ENCODE results near the gene NABP1. TPM values are rescaled to one million over a fixed set of nuclear protein-coding genes. Genes with fewer than 3 reads are reported as not detected.
A peak's percentile ranks its signal among the peaks of the same experiment; 100 is the strongest.

The NABP1 gene
- total RNA-seq, 1 donor from 2014 or later = 48.6 TPM

- Histone ChIP-seq H3K27me3 (ENCODE audit: low read depth) (no peaks in the 10 kb centered on the region), H3K36me3 (peaks cover 34% of the 10 kb centered on the region), H3K4me1 (peaks cover 66% of the 10 kb centered on the region), H3K27ac (peak overlapping the region; percentile 97), H3K4me3 (peak overlapping the region; percentile 66), H3K9me3 (no peaks in the 10 kb centered on the region)
- no peak for TF ChIP-seq CTCF (IDR thresholded peaks at IDR 0.05)
- DNase-seq (no peak), ATAC-seq (no peak)
- intact Hi-C loops (cut with DNase I) = no loop called here
Measured at GRCh38 chr2:191679818-191680600, 2.1 kb downstream of the NABP1 start.

- intact Hi-C loops (cut with DNase I) = no loop called here
- ATAC-seq = no peak
Measured at GRCh38 chr2:191680639-191681038, 2.7 kb downstream of the NABP1 start.

GRCh38 chr2:191682126-191682525 is 4.2 kb downstream of the NABP1 start:
- H3K4me3 ChIP-seq = no peak overlapping the region
- intact Hi-C loops (cut with DNase I) = no loop called here
- no peak for TF ChIP-seq CTCF (IDR thresholded peaks at IDR 0.05)
- no peaks in the 10 kb centered on the region for H3K9me3 ChIP-seq
- H3K4me1 ChIP-seq = peaks cover 46% of the 10 kb centered on the region
- H3K27me3 ChIP-seq (ENCODE audit: low read depth) = no peaks in the 10 kb centered on the region
- H3K27ac ChIP-seq = no peak overlapping the region
- ATAC-seq (no peak), DNase-seq (no peak)
- peaks cover 51% of the 10 kb centered on the region for H3K36me3 ChIP-seq

More at GRCh38 chr2:191680639-191681038, 2.7 kb downstream of the NABP1 start:
- H3K4me3 ChIP-seq = peak overlapping the region; percentile 66
- H3K36me3 ChIP-seq = peaks cover 40% of the 10 kb centered on the region
- no peaks in the 10 kb centered on the region for H3K9me3 ChIP-seq
- H3K4me1 ChIP-seq = peaks cover 61% of the 10 kb centered on the region
- no peak for DNase-seq
- TF ChIP-seq CTCF (IDR thresholded peaks at IDR 0.05) = no peak
- peak overlapping the region; percentile 3 for H3K27ac ChIP-seq
- H3K27me3 ChIP-seq (ENCODE audit: low read depth) = no peaks in the 10 kb centered on the region

- H3K36me3 ChIP-seq = peaks cover 63% of the 10 kb centered on the region
- H3K4me1 ChIP-seq = peaks cover 30% of the 10 kb centered on the region
- H3K4me3 ChIP-seq = no peak overlapping the region
- no peaks in the 10 kb centered on the region for H3K27me3 ChIP-seq (ENCODE audit: low read depth)
- intact Hi-C loops (cut with DNase I) = loop anchor here (5.0 kb wide), 1 partner anchor 114 kb away; no protein-coding TSS in a partner anchor
- no peak overlapping the region for H3K27ac ChIP-seq
- no peak for TF ChIP-seq CTCF (IDR thresholded peaks at IDR 0.05)
- DNase-seq (no peak), ATAC-seq (no peak)
- no peaks in the 10 kb centered on the region for H3K9me3 ChIP-seq
Measured at GRCh38 chr2:191686066-191686465, 8.1 kb downstream of the NABP1 start.

GRCh38 chr2:191686729-191687128 is 8.8 kb downstream of the NABP1 start:
- Histone ChIP-seq H3K36me3 (peaks cover 62% of the 10 kb centered on the region), H3K4me3 (no peak overlapping the region), H3K27ac (no peak overlapping the region), H3K4me1 (peaks cover 29% of the 10 kb centered on the region), H3K9me3 (no peaks in the 10 kb centered on the region), H3K27me3 (ENCODE audit: low read depth) (no peaks in the 10 kb centered on the region)
- no peak for TF ChIP-seq CTCF (IDR thresholded peaks at IDR 0.05)
- no peak for DNase-seq
- ATAC-seq = no peak
- intact Hi-C loops (cut with DNase I) = loop anchor here (5.0 kb wide), 1 partner anchor 114 kb away; no protein-coding TSS in a partner anchor

All from lower lobe of right lung (tissue), 2 donors.